Endodermal cell (in vitro differentiated cells): ENCODE data around the gene PPIE. TPM values are rescaled to one million over a fixed set of nuclear protein-coding genes. Genes with fewer than 3 reads are reported as not detected.
A peak's percentile ranks its signal among the peaks of the same experiment; 100 is the strongest.
"Not testable (repeated sequence)": the region's sequence is repeated elsewhere in the genome, so short reads cannot be mapped to it uniquely, and the experiment has no call there.

Experiments used
- DNase-seq: peaks from one replicate; pipeline ENCODE4 v3.0.0-alpha.2; 2017
- H3K27ac ChIP-seq: 2 replicates; pipeline ENCODE4 v1.5.1; 2013; ENCODE audit warnings: mild to moderate bottlenecking, low read depth, low read length, moderate library complexity
- H3K27me3 ChIP-seq: 2 replicates; pipeline ENCODE4 v1.6.1; 2013; ENCODE audit warnings: mild to moderate bottlenecking, low read length, moderate library complexity; ENCODE audit not compliant: insufficient read depth, control insufficient read depth, poor library complexity, severe bottlenecking
- H3K36me3 ChIP-seq: 2 replicates; pipeline ENCODE4 v1.7.0; 2013; ENCODE audit warnings: mild to moderate bottlenecking, low read length, moderate library complexity; ENCODE audit not compliant: control insufficient read depth, insufficient read depth
- H3K4me1 ChIP-seq: one replicate; pipeline ENCODE4 v1.7.0; 2013; ENCODE audit warnings: low read length; ENCODE audit not compliant: control insufficient read depth, insufficient read depth
- H3K4me3 ChIP-seq: 2 replicates; pipeline ENCODE4 v1.5.1; 2013; ENCODE audit warnings: mild to moderate bottlenecking, low read length, moderate library complexity
- H3K9ac ChIP-seq: 2 replicates; pipeline ENCODE4 v1.6.1; 2013; ENCODE audit warnings: mild to moderate bottlenecking, low read length, moderate library complexity; ENCODE audit not compliant: poor library complexity, severe bottlenecking; ENCODE audit errors: extremely low read depth
- H3K9me3 ChIP-seq: 2 replicates; pipeline ENCODE4 v1.6.1; 2013; ENCODE audit warnings: mild to moderate bottlenecking, low read length, moderate library complexity; ENCODE audit not compliant: control insufficient read depth
- H3K27ac Mint-ChIP-seq: 2 replicates; pipeline ENCODE4 v1.8.0; 2020; ENCODE audit warnings: mixed read lengths
- H3K27me3 Mint-ChIP-seq: 2 replicates; pipeline ENCODE4 v1.8.0; 2021; ENCODE audit warnings: mild to moderate bottlenecking, mixed read lengths; ENCODE audit not compliant: insufficient read depth
- H3K36me3 Mint-ChIP-seq: 2 replicates; pipeline ENCODE4 v1.8.0; 2020; ENCODE audit warnings: low read depth, mixed read lengths
- H3K4me1 Mint-ChIP-seq: 2 replicates; pipeline ENCODE4 v1.8.0; 2020; ENCODE audit warnings: mixed read lengths
- H3K4me3 Mint-ChIP-seq: 2 replicates; pipeline ENCODE4 v1.8.0; 2020; ENCODE audit warnings: mild to moderate bottlenecking, moderate library complexity, mixed read lengths
- H3K9me3 Mint-ChIP-seq: 2 replicates; pipeline ENCODE4 v1.8.0; 2020; ENCODE audit warnings: mild to moderate bottlenecking, mixed read lengths
- WGBS, 2 experiments: methylation state at CpG; one replicate each; pipeline versions ENCODE4 v1.1.5 to v1.1.7; 2013; ENCODE audit warnings: missing lambda C conversion rate in 2 of 2, mixed read lengths in 1 of 2; ENCODE audit not compliant: insufficient coverage in 1 of 2, insufficient read length in 1 of 2; 5-methylcytosine and 5-hydroxymethylcytosine counted together
- total RNA-seq, 2 donors: library from RNA; stranded (reverse); fragmentation: NEBNext Ultra II Directional in 1 of 2; extraction: Animal tissue kit (Norgen Biotek cat#: 25700) in 1 of 2; gene quantifications; 2 replicates in 1 of 2; 3 replicates in 1 of 2; pipeline ENCODE4 v1.2.1, GENCODE V29; 2021

PPIE gene
- total RNA-seq, 2 donors from 2014 or later: 39.5 to 59.4 TPM

DNA sequence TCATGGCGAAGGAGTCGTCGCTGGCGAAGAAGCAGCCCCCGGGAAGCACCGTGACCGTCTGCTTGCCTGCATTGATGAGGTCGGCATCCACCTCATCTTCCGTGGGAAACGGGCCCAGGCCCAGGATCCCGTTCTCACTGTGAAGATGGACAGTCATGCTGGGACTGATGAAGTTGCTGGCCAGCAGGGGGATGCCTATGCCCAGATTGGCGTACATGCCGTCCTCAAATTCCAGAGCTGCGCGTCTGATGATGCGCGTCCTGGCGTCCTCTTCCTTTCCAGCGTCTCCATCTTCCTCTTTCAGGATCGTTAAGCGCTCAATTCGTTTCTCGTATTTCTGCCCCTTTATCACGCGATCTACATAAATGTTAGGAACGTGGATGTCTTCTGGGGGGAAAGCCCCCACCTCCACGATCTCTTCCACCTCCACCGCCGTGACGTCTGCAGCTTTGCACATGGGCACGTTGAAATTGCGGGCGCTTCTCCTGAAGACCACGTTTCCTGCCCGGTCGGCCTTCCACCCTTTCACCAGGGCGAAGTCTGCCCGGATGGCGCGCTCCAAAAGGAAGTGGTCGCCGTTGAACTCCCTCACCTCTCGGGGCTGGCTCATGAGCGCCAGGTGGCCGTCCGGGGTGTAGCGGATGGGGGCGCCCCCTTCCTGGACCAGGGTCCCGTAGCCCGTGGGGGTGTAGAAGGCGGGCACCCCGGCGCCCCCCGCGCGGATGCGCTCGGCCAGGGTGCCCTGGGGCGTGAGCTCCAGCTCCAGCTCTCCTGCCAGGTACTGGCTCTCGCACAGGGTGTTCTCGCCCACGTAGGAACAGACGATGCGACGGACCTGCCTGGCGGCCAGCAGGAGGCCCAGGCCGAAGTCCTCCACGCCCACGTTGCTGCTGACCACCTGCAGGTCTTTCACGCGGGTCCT lies 31.7 kb downstream of the PPIE start:
- H3K36me3 Mint-ChIP-seq, H3K9me3 Mint-ChIP-seq, DNase-seq, H3K4me1 ChIP-seq, H3K36me3 ChIP-seq, H3K27ac ChIP-seq, H3K27ac Mint-ChIP-seq, H3K4me3 ChIP-seq, H3K9me3 ChIP-seq, H3K27me3 ChIP-seq, H3K9ac ChIP-seq, H3K4me1 Mint-ChIP-seq: not testable (repeated sequence)
- peak overlapping the region; percentile 54 for H3K4me3 Mint-ChIP-seq
- H3K27me3 Mint-ChIP-seq: peaks cover 17% of the 10 kb centered on the region
- 88 to 100% methylated on average over 2 to 17 of the region's 71 CpGs for WGBS, 2 experiments

DNA sequence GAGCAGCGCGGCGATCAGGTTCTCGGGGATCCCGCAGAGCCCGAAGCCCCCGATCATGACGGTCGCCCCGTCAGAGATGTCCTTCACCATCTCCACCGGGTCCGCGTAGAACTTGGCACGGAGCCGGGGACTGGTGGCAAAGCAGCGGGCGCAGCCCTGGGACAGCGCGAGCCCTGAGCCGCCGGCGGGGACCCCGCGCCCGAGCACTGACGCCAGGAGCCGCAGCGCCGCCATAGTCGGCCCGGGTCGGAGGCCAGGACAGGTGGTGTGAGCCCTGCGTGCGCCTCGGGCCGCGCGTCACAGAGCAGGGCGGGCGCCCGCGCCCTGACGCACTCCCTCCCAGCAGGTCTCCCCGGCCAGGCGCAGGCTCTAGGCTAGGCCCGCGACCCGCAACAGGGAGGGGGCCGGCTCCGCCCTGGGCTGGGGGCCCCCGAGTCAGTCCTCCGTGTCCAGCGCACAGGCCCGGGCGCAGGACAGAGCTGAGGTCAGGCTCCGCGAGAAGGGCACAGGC lies 32.4 kb downstream of the PPIE start, which contains the start of gene OXCT2:
OXCT2 (minus strand) TSS at position 327 of the 511 bp plus-strand sequence; CDS start at position 234, 93 bp downstream.
- H3K4me3 ChIP-seq, H3K27ac Mint-ChIP-seq, H3K4me1 Mint-ChIP-seq, H3K9me3 ChIP-seq, H3K9ac ChIP-seq, H3K36me3 ChIP-seq, H3K27me3 ChIP-seq, H3K36me3 Mint-ChIP-seq, H3K4me1 ChIP-seq, H3K27ac ChIP-seq, H3K9me3 Mint-ChIP-seq: not testable (repeated sequence)
- peak; percentile 60 for DNase-seq
- H3K4me3 Mint-ChIP-seq: peak within 1 kb of the TSS; percentile 54
- peaks cover 21% of the 10 kb centered on the region for H3K27me3 Mint-ChIP-seq
- 8 to 10% methylated on average over 4 to 34 of the region's 57 CpGs for WGBS, 2 experiments

DNA sequence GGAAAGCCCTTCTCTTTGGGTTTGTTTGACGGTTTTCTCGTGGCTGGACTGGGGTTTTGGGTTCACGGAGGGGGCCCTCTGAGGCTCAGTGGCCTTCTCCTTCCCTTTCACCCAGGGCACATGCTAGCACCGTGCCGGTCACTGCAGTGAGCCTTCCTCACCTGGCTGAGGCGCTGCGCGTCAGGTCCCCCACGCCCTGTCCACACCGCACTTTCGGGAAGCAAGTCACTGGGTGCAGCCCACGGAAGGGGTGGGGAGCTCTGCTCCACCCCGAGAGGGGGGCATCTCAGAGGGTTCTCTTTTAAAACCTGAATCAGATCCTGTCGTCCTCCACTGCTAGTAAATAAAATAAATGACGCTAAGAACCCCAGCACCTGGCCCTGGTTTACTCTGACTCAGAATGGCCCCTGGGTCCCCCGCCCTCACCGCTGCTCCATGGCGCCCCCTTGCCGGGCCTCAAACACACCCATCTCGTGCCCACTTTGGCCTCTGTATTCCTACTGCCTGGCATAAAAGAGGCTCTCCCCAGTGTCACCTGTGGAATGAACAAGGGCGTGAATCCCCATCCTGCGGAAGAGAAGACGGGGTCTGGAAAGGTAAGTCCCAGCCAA lies 34.8 kb downstream of the PPIE start:
- not testable (repeated sequence) for H3K27ac Mint-ChIP-seq, H3K9ac ChIP-seq, H3K36me3 Mint-ChIP-seq, H3K27me3 ChIP-seq, H3K36me3 ChIP-seq, H3K4me1 Mint-ChIP-seq, H3K9me3 Mint-ChIP-seq, H3K4me1 ChIP-seq, H3K27ac ChIP-seq, H3K4me3 ChIP-seq, H3K9me3 ChIP-seq, DNase-seq, H3K4me3 Mint-ChIP-seq
- peaks cover 30% of the 10 kb centered on the region for H3K27me3 Mint-ChIP-seq
- WGBS, 2 experiments: 90% methylated on average over 2 of the region's 23 CpGs; no CpG with 5 or more reads in 1 of the 2 experiments

DNA sequence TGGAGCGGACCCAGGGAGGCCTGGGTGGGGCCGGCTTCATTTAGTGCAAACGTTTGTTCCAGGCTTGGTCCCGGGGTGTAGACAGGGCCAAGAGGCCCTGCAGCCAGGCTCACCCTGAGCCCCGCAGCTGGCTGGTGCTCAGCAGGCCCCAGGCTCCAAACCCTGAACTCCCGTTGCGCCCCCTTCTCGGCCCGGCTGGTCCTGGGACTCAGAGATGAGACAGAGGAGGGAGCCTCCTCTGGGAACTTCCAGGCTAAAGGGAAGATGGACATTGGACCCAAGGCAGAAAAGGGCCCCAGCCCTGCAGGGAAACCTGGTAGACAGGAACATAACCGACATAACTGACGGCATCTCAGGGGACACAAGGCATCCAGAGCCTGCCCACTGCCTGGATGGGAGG lies 36.5 kb downstream of the PPIE start:
- not testable (repeated sequence) for H3K4me3 ChIP-seq, H3K27ac ChIP-seq, DNase-seq, H3K9me3 ChIP-seq, H3K36me3 ChIP-seq, H3K27ac Mint-ChIP-seq, H3K9ac ChIP-seq, H3K4me1 Mint-ChIP-seq, H3K36me3 Mint-ChIP-seq, H3K4me3 Mint-ChIP-seq, H3K4me1 ChIP-seq, H3K9me3 Mint-ChIP-seq
- 83 to 88% methylated on average over 2 to 11 of the region's 11 CpGs for WGBS, 2 experiments
- peaks cover 14% of the 10 kb centered on the region for H3K27me3 ChIP-seq
- peaks cover 34% of the 10 kb centered on the region for H3K27me3 Mint-ChIP-seq

DNA sequence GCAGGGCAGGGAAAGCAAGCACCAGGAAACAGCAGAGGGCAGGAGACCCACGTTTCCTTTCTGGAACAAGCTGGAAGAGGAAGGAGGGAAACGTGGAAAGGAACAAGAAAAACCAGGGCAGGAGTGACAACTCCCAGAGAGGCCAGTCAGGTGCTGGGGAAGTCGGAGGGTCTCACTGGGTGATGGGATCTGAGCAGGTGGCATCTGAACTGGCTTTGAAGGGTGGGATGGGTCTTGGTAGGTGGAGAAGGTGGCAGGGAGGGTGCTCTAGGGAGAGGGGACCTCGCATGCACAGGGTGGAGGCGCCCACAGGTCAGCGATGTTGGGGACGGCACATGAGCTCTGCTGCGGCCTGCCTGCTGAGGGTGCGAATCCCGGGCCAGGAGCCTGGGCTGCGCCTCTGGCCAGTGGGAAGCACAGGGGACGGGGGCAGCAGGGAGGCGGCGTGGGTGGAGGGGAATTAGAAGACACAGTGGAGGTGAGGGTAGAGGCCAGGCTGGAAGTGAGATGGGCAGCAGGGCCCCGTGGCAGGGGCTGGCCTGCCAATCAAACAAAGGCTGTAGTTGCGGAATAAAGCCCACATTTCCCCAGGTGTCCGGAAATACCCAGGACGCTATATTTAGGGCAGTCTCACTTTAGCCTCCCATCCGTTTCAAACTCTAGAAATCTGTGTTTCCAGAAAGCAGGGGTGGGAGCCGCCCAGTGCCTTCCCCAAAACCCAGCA lies 37.2 kb downstream of the PPIE start:
- H3K36me3 ChIP-seq, H3K4me3 ChIP-seq, H3K27ac Mint-ChIP-seq, DNase-seq, H3K36me3 Mint-ChIP-seq, H3K9ac ChIP-seq, H3K9me3 ChIP-seq, H3K4me1 ChIP-seq, H3K9me3 Mint-ChIP-seq, H3K4me3 Mint-ChIP-seq, H3K27ac ChIP-seq, H3K4me1 Mint-ChIP-seq: not testable (repeated sequence)
- H3K27me3 Mint-ChIP-seq: peaks cover 38% of the 10 kb centered on the region
- H3K27me3 ChIP-seq: peaks cover 18% of the 10 kb centered on the region
- WGBS, 2 experiments: 83 to 86% methylated on average over 6 to 7 of the region's 20 CpGs
